Coronary artery (tissue), 2 donors: Measurements from ENCODE around the gene CDH13.

Source experiments
- DNase-seq: peaks from one replicate; pipeline ENCODE4 v3.0.0-alpha.2; 2017; ENCODE audit warnings: low spot score
- H3K27ac ChIP-seq, 2 donors: fragments of 200-600 bp; sonication (generic); one replicate each; pipeline ENCODE4 v1.5.1; 2016 to 2019
- H3K4me3 ChIP-seq: fragments of 200-600 bp; sonication (generic); 2 replicates; pipeline ENCODE4 v1.5.1; 2016; ENCODE audit warnings: mild to moderate bottlenecking, moderate library complexity
- CTCF ChIP-seq: fragments of 200-600 bp; sonication (generic); IDR thresholded peaks from one replicate; pipeline ENCODE4 v1.5.1; 2019; ENCODE audit warnings: antibody characterized with exemption

CDH13 gene

DNA sequence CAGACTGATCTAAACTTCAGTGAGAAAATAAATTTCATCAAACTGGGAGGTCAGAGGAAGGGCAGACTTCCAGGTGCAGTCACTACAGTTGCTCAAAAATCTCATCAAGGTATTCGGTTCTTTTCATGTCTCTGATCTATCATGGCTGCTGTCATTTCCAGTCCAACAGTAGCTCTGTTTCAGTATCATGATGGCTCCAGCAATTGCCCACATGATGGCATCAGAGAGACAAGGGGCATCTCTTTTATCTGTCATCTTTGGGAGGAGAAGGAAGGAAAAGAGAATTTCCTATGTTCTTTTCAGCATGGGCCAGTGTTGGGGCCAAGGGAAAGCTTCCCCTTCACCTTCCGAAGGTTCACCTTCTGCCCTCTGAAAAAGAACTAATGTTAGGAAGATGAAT lies 676.1 kb downstream of the CDH13 start:
- Histone ChIP-seq H3K27ac (no peak overlapping the region), H3K4me3 (no peak overlapping the region)
- DNase-seq, result no peak
- no peak for TF ChIP-seq CTCF

DNA sequence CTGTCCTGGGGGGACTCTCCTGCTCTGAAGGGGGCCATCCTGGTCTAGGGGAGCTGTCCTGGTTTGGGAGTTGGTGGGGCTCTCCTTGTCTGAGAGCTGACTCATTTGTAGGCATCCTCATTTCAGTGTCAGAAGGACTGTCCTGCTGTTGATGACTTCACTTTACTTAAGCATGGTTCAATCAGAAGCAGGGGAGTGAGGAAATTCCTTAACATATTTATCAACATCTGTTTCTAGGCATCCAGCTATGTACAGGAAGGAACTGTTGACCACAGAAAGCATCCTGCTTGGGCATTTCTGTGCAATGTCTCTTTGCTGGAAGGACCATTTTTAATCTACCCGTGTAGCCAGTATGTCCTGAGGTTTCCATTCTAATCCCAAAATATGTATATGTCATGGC lies 678.3 kb downstream of the CDH13 start:
- no peak for DNase-seq
- H3K4me3 ChIP-seq, result no peak overlapping the region
- no peak for TF ChIP-seq CTCF
- H3K27ac ChIP-seq, result no peak overlapping the region

DNA sequence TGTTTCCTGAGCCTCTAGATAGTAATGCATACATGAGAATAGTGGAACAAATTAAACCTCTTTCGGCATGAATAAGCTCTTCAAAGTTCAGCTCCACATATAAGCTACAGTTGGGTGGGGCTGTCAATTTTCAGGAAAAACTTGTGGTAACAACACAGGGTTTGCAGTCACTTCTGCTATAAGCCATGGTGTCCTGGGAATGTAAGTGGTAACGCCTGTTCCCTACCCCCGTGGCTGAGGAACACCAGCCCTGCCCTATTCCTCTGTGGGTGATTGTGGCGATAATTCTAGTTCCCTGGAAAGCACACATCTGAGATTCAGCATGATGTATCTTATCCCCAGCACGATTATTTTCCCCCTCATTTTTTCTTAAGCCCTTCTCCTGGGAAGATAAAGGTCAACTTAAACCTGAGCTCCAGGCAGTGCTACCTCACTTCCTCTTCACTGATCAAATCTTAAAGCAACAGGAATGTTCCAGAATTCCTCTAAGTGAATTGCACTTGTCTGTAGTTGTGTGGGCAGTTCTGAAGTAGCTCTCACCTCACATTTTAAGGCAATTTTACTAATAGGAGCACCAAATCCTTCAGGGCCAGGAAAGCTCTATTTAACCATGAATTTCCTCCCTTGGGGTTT lies 680.3 kb downstream of the CDH13 start:
- H3K4me3 ChIP-seq, result peak overlapping the region; percentile 32
- peak overlapping the region; percentile 33 to 34 for H3K27ac ChIP-seq
- no peak for DNase-seq
- TF ChIP-seq CTCF, result no peak

DNA sequence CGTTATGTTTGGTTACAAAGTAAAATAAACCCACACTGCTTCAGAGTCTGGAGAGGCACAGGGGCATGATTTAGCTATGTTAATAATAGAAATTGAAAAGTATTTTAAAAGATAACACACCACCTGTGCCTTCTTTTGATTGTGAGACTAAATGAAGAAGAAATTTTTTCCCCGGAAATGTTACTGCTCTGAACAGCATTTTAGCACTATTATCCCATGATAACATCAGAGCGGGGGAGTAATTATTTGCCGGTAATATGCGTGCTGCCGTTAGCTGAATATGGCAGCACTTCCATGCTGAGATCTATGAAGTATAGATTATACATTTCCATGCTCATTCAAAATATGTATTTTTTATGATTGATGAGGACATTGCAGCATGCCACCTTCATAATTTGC lies 680.8 kb downstream of the CDH13 start:
- DNase-seq, result no peak
- H3K27ac ChIP-seq, result peak overlapping the region; percentile 33 to 34
- TF ChIP-seq CTCF, result no peak
- H3K4me3 ChIP-seq, result no peak overlapping the region

- Histone ChIP-seq H3K27ac (peak overlapping the region in 1 of 2 donors; percentile 49), H3K4me3 (no peak overlapping the region)
- no peak for DNase-seq
- TF ChIP-seq CTCF, result no peak
These were observed 681.6 kb downstream of the CDH13 start for GRCh38 chr16:83308414-83308813.

DNA sequence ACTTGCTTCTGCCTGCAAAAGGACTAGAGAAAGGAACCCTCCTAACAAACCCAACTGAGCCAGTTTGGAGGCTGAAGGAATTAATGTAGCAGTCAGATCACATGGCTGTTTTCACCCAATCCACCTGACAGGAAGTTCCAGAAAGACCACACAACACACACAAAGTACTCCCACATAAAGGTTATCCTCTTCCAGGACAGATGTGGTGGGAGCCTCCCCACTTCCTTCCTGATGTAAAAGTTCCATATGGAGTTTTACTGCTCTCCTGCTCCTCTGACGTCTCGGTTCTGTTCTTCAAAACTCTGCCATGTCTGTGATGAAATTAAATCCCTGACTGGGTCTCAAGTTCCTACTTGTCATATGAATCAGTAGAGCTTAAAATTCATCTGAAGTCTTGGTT lies 684.0 kb downstream of the CDH13 start:
- no peak overlapping the region for H3K27ac ChIP-seq
- no peak overlapping the region for H3K4me3 ChIP-seq
- no peak for DNase-seq
- TF ChIP-seq CTCF, result no peak

DNA sequence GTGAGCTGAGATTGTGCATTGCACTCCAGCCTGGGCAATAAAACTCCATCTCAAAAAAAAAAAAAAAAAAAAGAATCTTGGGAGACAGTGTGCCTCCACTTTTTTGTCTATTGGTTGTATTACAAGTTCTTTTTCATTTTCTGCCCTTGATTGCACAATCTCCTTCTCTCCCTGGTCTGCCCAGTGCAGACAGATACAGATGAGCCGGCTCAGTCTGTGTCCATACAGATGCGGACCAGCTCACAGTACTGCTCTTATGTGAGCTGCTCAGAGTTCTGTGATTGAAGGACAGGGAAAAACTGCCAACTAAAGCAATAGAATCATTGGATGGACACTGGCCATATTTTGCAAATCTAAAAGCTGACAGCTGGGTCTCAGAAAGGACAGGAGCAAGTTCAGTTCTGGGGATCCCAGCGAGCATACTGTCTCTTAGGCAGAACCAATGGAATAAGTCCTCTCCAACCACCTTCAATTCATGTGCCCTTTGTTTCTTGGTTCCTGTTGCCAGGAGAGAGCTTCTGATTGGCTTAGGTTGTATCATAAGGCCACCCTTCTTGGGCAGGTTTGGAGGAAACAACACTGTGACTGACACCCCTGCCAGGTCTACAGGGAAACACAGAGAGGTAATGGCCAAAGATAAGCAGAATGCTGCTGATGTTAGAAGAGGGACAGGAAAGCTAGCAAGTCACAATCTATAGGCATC lies 685.4 kb downstream of the CDH13 start:
- TF ChIP-seq CTCF, result no peak
- DNase-seq, result no peak
- Histone ChIP-seq H3K27ac (no peak overlapping the region), H3K4me3 (no peak overlapping the region)
